GM23248 (cell line): Measurements from ENCODE around the gene CYBA. TPM values are rescaled to one million over a fixed set of nuclear protein-coding genes. Genes with fewer than 3 reads are reported as not detected.

ENCODE experiments used
- DNase-seq: peaks from one replicate; pipeline ENCODE4 v3.0.0-alpha.2; 2015
- H2AFZ ChIP-seq: fragments of 200-600 bp; sonication (generic); 2 replicates; pipeline ENCODE4 v1.6.1; 2016; ENCODE audit warnings: antibody characterized with exemption
- H3F3A ChIP-seq: fragments of 200-600 bp; sonication (generic); 2 replicates; pipeline ENCODE4 v1.6.1; 2016; ENCODE audit warnings: mild to moderate bottlenecking, antibody characterized with exemption, mixed run types; ENCODE audit not compliant: insufficient read depth
- H3K27ac ChIP-seq: fragments of 200-600 bp; sonication (generic); 2 replicates; pipeline ENCODE4 v1.5.1; 2016; ENCODE audit warnings: mild to moderate bottlenecking
- H3K27me3 ChIP-seq: fragments of 200-600 bp; sonication (generic); replicated peaks from 2 replicates; pipeline ENCODE4 v1.6.1; 2016; ENCODE audit warnings: mild to moderate bottlenecking; ENCODE audit not compliant: insufficient read depth
- H3K36me3 ChIP-seq: fragments of 200-600 bp; sonication (generic); 2 replicates; pipeline ENCODE4 v1.6.1; 2016; ENCODE audit warnings: low read depth, mild to moderate bottlenecking
- H3K4me1 ChIP-seq: fragments of 200-600 bp; sonication (generic); 2 replicates; pipeline ENCODE4 v1.6.1; 2016; ENCODE audit warnings: mild to moderate bottlenecking; ENCODE audit not compliant: insufficient read depth
- H3K4me2 ChIP-seq: fragments of 200-600 bp; sonication (generic); one replicate; pipeline ENCODE4 v1.6.1; 2016; ENCODE audit warnings: mild to moderate bottlenecking; ENCODE audit not compliant: unreplicated experiment
- H3K4me3 ChIP-seq: fragments of 200-600 bp; sonication (generic); 2 replicates; pipeline ENCODE4 v1.5.1; 2016; ENCODE audit warnings: mild to moderate bottlenecking
- H3K79me2 ChIP-seq: fragments of 200-600 bp; sonication (generic); 2 replicates; pipeline ENCODE4 v1.6.1; 2016; ENCODE audit warnings: mild to moderate bottlenecking; ENCODE audit not compliant: insufficient read depth
- H3K9ac ChIP-seq: fragments of 200-600 bp; sonication (generic); 2 replicates; pipeline ENCODE4 v1.6.1; 2016; ENCODE audit warnings: mild to moderate bottlenecking
- H3K9me2 ChIP-seq: fragments of 200-600 bp; sonication (generic); 2 replicates; pipeline ENCODE4 v1.6.1; 2016; ENCODE audit warnings: mixed run types, mild to moderate bottlenecking, moderate library complexity; ENCODE audit not compliant: insufficient read depth
- H3K9me3 ChIP-seq: fragments of 200-600 bp; sonication (generic); one replicate; pipeline ENCODE4 v1.6.1; 2017; ENCODE audit warnings: low read depth
- H4K20me1 ChIP-seq: fragments of 200-600 bp; sonication (generic); 2 replicates; pipeline ENCODE4 v1.6.0; 2016; ENCODE audit not compliant: insufficient read depth
- EZH2 ChIP-seq: fragments of 200-600 bp; sonication (generic); IDR thresholded peaks from 2 replicates; pipeline ENCODE4 v1.6.1; 2018; ENCODE audit warnings: antibody characterized with exemption, mild to moderate bottlenecking; ENCODE audit not compliant: insufficient read depth, poor library complexity, severe bottlenecking
- EZH2phosphoT487 ChIP-seq: fragments of 200-600 bp; sonication (generic); IDR thresholded peaks from 2 replicates; pipeline ENCODE4 v1.6.1; 2018; ENCODE audit warnings: antibody characterized with exemption, moderate library complexity, mild to moderate bottlenecking, low read depth; ENCODE audit not compliant: insufficient read depth
- WGBS, 2 experiments: methylation state at CpG; one replicate each; pipeline ENCODE4 v1.1.6; 2015 to 2017; ENCODE audit warnings: low lambda C conversion rate in 2 of 2, low coverage in 1 of 2; ENCODE audit errors: missing lambda C conversion rate in 2 of 2; 5-methylcytosine and 5-hydroxymethylcytosine counted together
- in situ Hi-C: fragments of 300-500 bp; cut with MboI; formaldehyde crosslinking; loops from 2 replicates; pipeline ENCODE4 v1.15.0; 2020
- polyA plus RNA-seq: library from polyadenylated mRNA; unstranded; fragments of >200 nt; fragmentation: Nextera tagmentation; extraction: Ambion mirVana; gene quantifications from 2 replicates; pipeline ENCODE4 v1.2.1, GENCODE V29; 2016
- total RNA-seq: library from RNA; depleted of rRNA; stranded (reverse); fragments of >200 nt; shearing (Covaris generic); gene quantifications from 2 replicates; pipeline ENCODE4 v1.2.3, GENCODE V29; 2014; rRNA removed

Gene CYBA
- total RNA-seq = 332 and 338 TPM in 2 replicates
- 270 and 283 TPM in 2 replicates for polyA plus RNA-seq

DNA sequence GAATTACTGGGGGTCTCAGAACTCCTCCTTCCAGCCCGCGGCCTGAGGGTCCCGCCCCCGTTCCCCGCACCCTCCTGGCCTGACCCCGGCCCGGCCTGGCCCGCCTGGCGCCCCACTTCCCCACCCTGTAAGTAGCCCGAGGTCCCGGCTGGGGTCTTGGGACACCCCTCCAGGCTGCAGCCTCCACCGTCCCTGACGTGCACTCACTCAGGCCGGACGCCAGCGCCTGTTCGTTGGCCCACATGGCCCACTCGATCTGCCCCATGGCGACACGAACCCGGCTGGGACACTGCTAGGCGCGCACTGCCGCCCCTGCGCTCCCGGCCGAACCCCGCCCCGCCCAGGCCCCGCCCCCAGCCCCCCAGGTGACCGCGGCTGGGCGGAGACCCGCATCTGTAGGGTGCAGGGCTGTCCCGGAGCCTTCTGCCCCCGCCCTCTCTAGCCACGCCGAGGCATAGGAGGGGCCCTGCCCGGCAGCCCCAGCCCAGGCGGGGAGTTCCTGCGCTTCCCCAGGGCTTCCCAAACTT is at the start of gene CYBA:
Gene CYBA (minus strand): TSS at position 305 of the 527 bp plus-strand sequence. CDS start 40 bp downstream, at position 265.
- 0 to 2% methylated on average over 9 to 36 of the region's 41 CpGs for WGBS, 2 experiments
- H3K9ac ChIP-seq = peak within 1 kb of the TSS; percentile 78
- H3K4me1 ChIP-seq = no peaks in the 10 kb centered on the region
- in situ Hi-C loops = no loop called here
- H3K79me2 ChIP-seq = no peaks in the 10 kb centered on the region
- H3K36me3 ChIP-seq = no peaks in the 10 kb centered on the region
- no peak within 1 kb of the TSS for H3K27ac ChIP-seq
- TF ChIP-seq EZH2phosphoT487 = no peak
- no peak for TF ChIP-seq EZH2
- peak within 1 kb of the TSS; percentile 83 for H3K4me3 ChIP-seq
- H4K20me1 ChIP-seq = no peaks in the 10 kb centered on the region
- H3F3A ChIP-seq = no peaks in the 10 kb centered on the region
- H3K4me2 ChIP-seq = peak within 1 kb of the TSS; percentile 81
- DNase-seq = peak; percentile 72
- peak within 1 kb of the TSS; percentile 76 for H2AFZ ChIP-seq
- no peaks in the 10 kb centered on the region for H3K9me3 ChIP-seq
- no peaks in the 10 kb centered on the region for H3K9me2 ChIP-seq
- H3K27me3 ChIP-seq = no peaks in the 10 kb centered on the region

DNA sequence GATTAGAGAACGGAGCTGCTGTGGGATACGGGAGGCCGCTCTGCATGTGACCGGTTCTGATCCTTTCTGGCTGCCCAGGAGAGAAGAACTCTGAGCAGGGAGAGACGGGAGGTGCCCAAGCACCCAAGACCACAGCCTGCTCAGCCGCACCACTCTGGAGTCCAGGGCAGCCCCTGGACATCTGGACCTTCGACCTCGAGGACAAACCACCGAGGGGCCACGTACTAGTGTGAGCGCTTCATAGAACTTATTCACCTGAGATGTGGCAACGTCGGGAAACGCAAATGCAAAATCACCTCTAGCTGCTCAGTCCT is 49.4 kb upstream of the CYBA start:
- no peak overlapping the region for H3K4me2 ChIP-seq
- in situ Hi-C loops = no loop called here

GRCh38 chr16:88699180-88699579 is 48.3 kb upstream of the CYBA start:
- Histone ChIP-seq H3K4me3 (no peak overlapping the region), H3K4me2 (no peak overlapping the region), H3K27me3 (no peaks in the 10 kb centered on the region), H3K27ac (no peak overlapping the region), H3F3A (no peaks in the 10 kb centered on the region), H4K20me1 (no peaks in the 10 kb centered on the region), H3K79me2 (no peaks in the 10 kb centered on the region), H3K9me2 (no peaks in the 10 kb centered on the region), H2AFZ (no peak overlapping the region), H3K4me1 (peaks cover 3% of the 10 kb centered on the region; the same call in 1 of the 2 replicates), H3K9me3 (no peaks in the 10 kb centered on the region), H3K36me3 (no peaks in the 10 kb centered on the region), H3K9ac (no peak overlapping the region)
- 93 to 98% methylated on average over 15 to 16 of the region's 16 CpGs for WGBS, 2 experiments
- DNase-seq = no peak
- in situ Hi-C loops = no loop called here
- TF ChIP-seq EZH2phosphoT487 (no peak), EZH2 (no peak)

More for the DNA sequence above, 49.4 kb upstream of the CYBA start:
- Histone ChIP-seq H2AFZ (no peak overlapping the region), H3K4me3 (no peak overlapping the region), H3F3A (no peaks in the 10 kb centered on the region), H3K9me3 (no peaks in the 10 kb centered on the region), H3K27ac (no peak overlapping the region), H3K79me2 (no peaks in the 10 kb centered on the region), H3K27me3 (no peaks in the 10 kb centered on the region), H3K4me1 (peaks cover 7% of the 10 kb centered on the region), H3K36me3 (no peaks in the 10 kb centered on the region), H3K9ac (no peak overlapping the region), H3K9me2 (no peaks in the 10 kb centered on the region), H4K20me1 (no peaks in the 10 kb centered on the region)
- WGBS, 2 experiments = 86 to 89% methylated on average over 14 of the region's 14 CpGs
- TF ChIP-seq EZH2phosphoT487 = no peak
- DNase-seq = no peak

GRCh38 chr16:88698646-88699045 is 47.8 kb upstream of the CYBA start:
- Histone ChIP-seq H4K20me1 (no peaks in the 10 kb centered on the region), H3K27ac (no peak overlapping the region), H3K79me2 (no peaks in the 10 kb centered on the region), H3K9me3 (no peaks in the 10 kb centered on the region), H3K36me3 (no peaks in the 10 kb centered on the region), H3K9me2 (no peaks in the 10 kb centered on the region), H3F3A (no peaks in the 10 kb centered on the region), H3K4me1 (peaks cover 3% of the 10 kb centered on the region; the same call in 1 of the 2 replicates), H2AFZ (no peak overlapping the region), H3K4me2 (no peak overlapping the region), H3K27me3 (no peaks in the 10 kb centered on the region), H3K4me3 (no peak overlapping the region), H3K9ac (no peak overlapping the region)
- TF ChIP-seq EZH2 (no peak), EZH2phosphoT487 (no peak)
- in situ Hi-C loops = no loop called here
- 95 to 96% methylated on average over 21 to 23 of the region's 25 CpGs for WGBS, 2 experiments
- DNase-seq = no peak
